Measurements from ENCODE around the gene LYRM7. TPM values are rescaled to one million over a fixed set of nuclear protein-coding genes. Genes with fewer than 3 reads are reported as not detected.
A peak's percentile ranks its signal among the peaks of the same experiment; 100 is the strongest.
"Not testable (repeated sequence)": the region's sequence is repeated elsewhere in the genome, so short reads cannot be mapped to it uniquely, and the experiment has no call there.

LYRM7 gene
- 10 to 100 TPM; 12.7 to 14.0 (median 13.8) TPM for polyA plus RNA-seq (ENCODE audit: insufficient read length in 3 of 3)

- peak; percentile 92 to 100 (median 98) for DNase-seq (ENCODE audit: low read depth in 3 of 3, low spot score in 2 of 3)
These were observed at the start of gene LYRM7 for GRCh38 chr5:131170540-131171275. Gene LYRM7 (plus strand): TSS chr5:131170944. CDS start chr5:131171021, 77 bp downstream.

GRCh38 chr5:131127244-131127643, 43.5 kb upstream of the LYRM7 start:
- DNase-seq (ENCODE audit: low read depth in 3 of 3, low spot score in 2 of 3), result not testable (repeated sequence)

- no peak for DNase-seq (ENCODE audit: low read depth in 3 of 3, low spot score in 2 of 3)
These were observed 41.4 kb upstream of the LYRM7 start for GRCh38 chr5:131129306-131129705.

GRCh38 chr5:131133091-131133490, 37.7 kb upstream of the LYRM7 start:
- not testable (repeated sequence) for DNase-seq (ENCODE audit: low read depth in 3 of 3, low spot score in 2 of 3)

GRCh38 chr5:131138406-131138805, 32.3 kb upstream of the LYRM7 start:
- not testable (repeated sequence) for DNase-seq (ENCODE audit: low read depth in 3 of 3, low spot score in 2 of 3)

- no peak for DNase-seq (ENCODE audit: low read depth in 3 of 3, low spot score in 2 of 3)
These were observed 31.4 kb upstream of the LYRM7 start for GRCh38 chr5:131139321-131139720.

GRCh38 chr5:131142970-131143617, 27.6 kb upstream of the LYRM7 start:
- no peak for DNase-seq (ENCODE audit: low read depth in 3 of 3, low spot score in 2 of 3)

GRCh38 chr5:131147258-131147657, 23.5 kb upstream of the LYRM7 start:
- no peak for DNase-seq (ENCODE audit: low read depth in 3 of 3, low spot score in 2 of 3)

GRCh38 chr5:131148835-131149234, 21.9 kb upstream of the LYRM7 start:
- no peak for DNase-seq (ENCODE audit: low read depth in 3 of 3, low spot score in 2 of 3)

- DNase-seq (ENCODE audit: low read depth in 3 of 3, low spot score in 2 of 3), result no peak
These were observed 20.3 kb upstream of the LYRM7 start for GRCh38 chr5:131150408-131150807.

- no peak for DNase-seq (ENCODE audit: low read depth in 3 of 3, low spot score in 2 of 3)
These were observed 19.5 kb upstream of the LYRM7 start for GRCh38 chr5:131151216-131151615.

GRCh38 chr5:131156385-131156784, 14.4 kb upstream of the LYRM7 start:
- no peak for DNase-seq (ENCODE audit: low read depth in 3 of 3, low spot score in 2 of 3)

GRCh38 chr5:131156957-131157356, 13.8 kb upstream of the LYRM7 start:
- DNase-seq (ENCODE audit: low read depth in 3 of 3, low spot score in 2 of 3), result no peak

GRCh38 chr5:131160134-131160533, 10.6 kb upstream of the LYRM7 start:
- no peak for DNase-seq (ENCODE audit: low read depth in 3 of 3, low spot score in 2 of 3)

GRCh38 chr5:131163276-131164119, 7.2 kb upstream of the LYRM7 start:
- no peak for DNase-seq (ENCODE audit: low read depth in 3 of 3, low spot score in 2 of 3)

GRCh38 chr5:131164191-131165118, 6.3 kb upstream of the LYRM7 start:
- peak in 1 of 3 donors; percentile 35 for DNase-seq (ENCODE audit: low read depth in 3 of 3, low spot score in 2 of 3)

GRCh38 chr5:131165119-131165727, 5.5 kb upstream of the LYRM7 start, which contains the start of gene HINT1:
Gene HINT1 (minus strand): TSS chr5:131165256. CDS start chr5:131165205, 51 bp downstream.
- peak; percentile 83 to 88 (median 84) for DNase-seq (ENCODE audit: low read depth in 3 of 3, low spot score in 2 of 3)

- no peak for DNase-seq (ENCODE audit: low read depth in 3 of 3, low spot score in 2 of 3)
These were observed 3.1 kb upstream of the LYRM7 start for GRCh38 chr5:131167615-131168014.

- no peak for DNase-seq (ENCODE audit: low read depth in 3 of 3, low spot score in 2 of 3)
These were observed 769 bp upstream of the LYRM7 start for GRCh38 chr5:131169810-131170539.

Measured in right renal cortex interstitium (tissue), 3 donors.